PC-9 (cell line): ENCODE results near the gene PCSK9. TPM values are rescaled to one million over a fixed set of nuclear protein-coding genes. Genes with fewer than 3 reads are reported as not detected.

Source experiments
- BruUV-seq: library from RNA; stranded (reverse); fragments of 400-500 nt; replicated peaks from 2 replicates; lab custom pipeline; 2021; lab: Mats Ljungman, UMichigan
- CTCF ChIA-PET: fragments of 300-600 bp; sonication (Branson Sonifier 250); formaldehyde crosslinking; loops from one replicate; lab custom pipeline; 2022; ENCODE audit warnings: antibody characterized with exemption; lab: Charles Lee
- POLR2A ChIA-PET: fragments of 300-600 bp; sonication (Branson Sonifier 250); formaldehyde crosslinking; loops from one replicate; lab custom pipeline; 2022; ENCODE audit warnings: antibody characterized with exemption; ENCODE audit not compliant: unreplicated experiment; lab: Charles Lee
- DNase-seq, 2 experiments: peaks; one replicate each; pipeline versions ENCODE4 v3.0.0 to v3.0.0-alpha.2; 2015 to 2022; ENCODE audit warnings: mixed read lengths in 1 of 2
- H2AFZ ChIP-seq: fragments of 200-600 bp; sonication (generic); 2 replicates; pipeline ENCODE4 v1.8.1; 2017; ENCODE audit warnings: antibody characterized with exemption
- H3F3A ChIP-seq: fragments of 200-600 bp; sonication (generic); 2 replicates; pipeline ENCODE4 v1.8.1; 2017; ENCODE audit warnings: antibody characterized with exemption, mild to moderate bottlenecking, low read depth; ENCODE audit not compliant: insufficient read depth
- H3K27ac ChIP-seq: fragments of 200-600 bp; sonication (generic); 2 replicates; pipeline ENCODE4 v1.6.1; 2016; ENCODE audit warnings: mixed run types
- H3K27me3 ChIP-seq: fragments of 200-600 bp; sonication (generic); 2 replicates; pipeline ENCODE4 v1.6.1; 2016; ENCODE audit warnings: low read depth, mixed run types; ENCODE audit not compliant: insufficient read depth
- H3K36me3 ChIP-seq: fragments of 200-600 bp; sonication (generic); 2 replicates; pipeline ENCODE4 v1.6.1; 2016; ENCODE audit warnings: low read depth, mixed run types
- H3K4me1 ChIP-seq: fragments of 200-600 bp; sonication (generic); replicated peaks from 2 replicates; pipeline ENCODE4 v1.6.1; 2016; ENCODE audit warnings: mixed run types; ENCODE audit not compliant: insufficient read depth
- H3K4me2 ChIP-seq: fragments of 200-600 bp; sonication (generic); 2 replicates; pipeline ENCODE4 v1.6.1; 2017; ENCODE audit warnings: mixed run types
- H3K4me3 ChIP-seq: fragments of 200-600 bp; sonication (generic); 2 replicates; pipeline ENCODE4 v1.6.1; 2016; ENCODE audit warnings: mixed run types
- H3K79me2 ChIP-seq: fragments of 200-600 bp; sonication (generic); 2 replicates; pipeline ENCODE4 v1.6.1; 2017; ENCODE audit warnings: low read depth, mixed run types
- H3K9me2 ChIP-seq: fragments of 200-600 bp; sonication (generic); 2 replicates; pipeline ENCODE4 v1.8.1; 2017; ENCODE audit warnings: mild to moderate bottlenecking; ENCODE audit not compliant: insufficient read depth
- H3K9me3 ChIP-seq: fragments of 200-600 bp; sonication (generic); 2 replicates; pipeline ENCODE4 v1.8.1; 2016; ENCODE audit warnings: low read depth; ENCODE audit not compliant: insufficient read depth
- H4K20me1 ChIP-seq: fragments of 200-600 bp; sonication (generic); 2 replicates; pipeline ENCODE4 v1.8.1; 2017; ENCODE audit not compliant: insufficient read depth
- CTCF ChIP-seq: fragments of 200-600 bp; sonication (generic); conservative IDR thresholded peaks from 2 replicates; pipeline ENCODE4 v1.6.1; 2017; ENCODE audit warnings: mixed run types, antibody characterized with exemption, mild to moderate bottlenecking, moderate library complexity
- EZH2 ChIP-seq: fragments of 200-600 bp; sonication (generic); IDR thresholded peaks from 2 replicates; pipeline ENCODE4 v1.8.0; 2017; ENCODE audit warnings: antibody characterized with exemption, low read depth
- intact Hi-C: fragments of 100-400 bp; cut with micrococcal nuclease; formaldehyde crosslinking; loops from one replicate; pipeline ENCODE4 v1.10.0; 2022; ENCODE audit not compliant: unreplicated experiment
- total RNA-seq: library from RNA; stranded (reverse); gene quantifications from 2 replicates; pipeline ENCODE4 v1.2.3, GENCODE V29; 2021

Gene PCSK9
- total RNA-seq, 1 experiment from 2014 or later: 133 TPM

DNA sequence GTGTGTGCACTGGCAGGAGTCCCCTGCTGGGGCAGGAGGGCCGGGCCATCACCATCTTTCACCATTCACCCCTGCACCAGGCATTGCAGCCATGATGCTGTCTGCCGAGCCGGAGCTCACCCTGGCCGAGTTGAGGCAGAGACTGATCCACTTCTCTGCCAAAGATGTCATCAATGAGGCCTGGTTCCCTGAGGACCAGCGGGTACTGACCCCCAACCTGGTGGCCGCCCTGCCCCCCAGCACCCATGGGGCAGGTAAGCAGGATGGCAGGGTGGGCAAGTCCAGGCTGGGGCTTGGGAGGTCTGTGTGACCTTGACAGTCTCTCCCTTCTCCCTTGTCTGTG, 18.6 kb downstream of the PCSK9 start:
- H3K36me3 ChIP-seq: no peaks in the 10 kb centered on the region
- no peaks in the 10 kb centered on the region for H3K79me2 ChIP-seq
- no peaks in the 10 kb centered on the region for H4K20me1 ChIP-seq
- intact Hi-C loops: no loop called here
- BruUV-seq: no TSS peak
- no peaks in the 10 kb centered on the region for H3K4me1 ChIP-seq
- no peak overlapping the region for H3K4me3 ChIP-seq
- no peak overlapping the region for H2AFZ ChIP-seq
- TF ChIP-seq CTCF (no peak), EZH2 (no peak)
- no peaks in the 10 kb centered on the region for H3K27me3 ChIP-seq
- H3F3A ChIP-seq: no peaks in the 10 kb centered on the region
- H3K9me2 ChIP-seq: no peaks in the 10 kb centered on the region
- CTCF ChIA-PET: interaction anchor here (0.7 kb wide), 1 partner anchor 13 kb away, joined by 6 read pairs; no protein-coding TSS in a partner anchor
- DNase-seq: no peak
- H3K4me2 ChIP-seq: no peak overlapping the region
- H3K9me3 ChIP-seq: no peaks in the 10 kb centered on the region
- H3K27ac ChIP-seq: no peak overlapping the region
- POLR2A ChIA-PET: no interaction called here

DNA sequence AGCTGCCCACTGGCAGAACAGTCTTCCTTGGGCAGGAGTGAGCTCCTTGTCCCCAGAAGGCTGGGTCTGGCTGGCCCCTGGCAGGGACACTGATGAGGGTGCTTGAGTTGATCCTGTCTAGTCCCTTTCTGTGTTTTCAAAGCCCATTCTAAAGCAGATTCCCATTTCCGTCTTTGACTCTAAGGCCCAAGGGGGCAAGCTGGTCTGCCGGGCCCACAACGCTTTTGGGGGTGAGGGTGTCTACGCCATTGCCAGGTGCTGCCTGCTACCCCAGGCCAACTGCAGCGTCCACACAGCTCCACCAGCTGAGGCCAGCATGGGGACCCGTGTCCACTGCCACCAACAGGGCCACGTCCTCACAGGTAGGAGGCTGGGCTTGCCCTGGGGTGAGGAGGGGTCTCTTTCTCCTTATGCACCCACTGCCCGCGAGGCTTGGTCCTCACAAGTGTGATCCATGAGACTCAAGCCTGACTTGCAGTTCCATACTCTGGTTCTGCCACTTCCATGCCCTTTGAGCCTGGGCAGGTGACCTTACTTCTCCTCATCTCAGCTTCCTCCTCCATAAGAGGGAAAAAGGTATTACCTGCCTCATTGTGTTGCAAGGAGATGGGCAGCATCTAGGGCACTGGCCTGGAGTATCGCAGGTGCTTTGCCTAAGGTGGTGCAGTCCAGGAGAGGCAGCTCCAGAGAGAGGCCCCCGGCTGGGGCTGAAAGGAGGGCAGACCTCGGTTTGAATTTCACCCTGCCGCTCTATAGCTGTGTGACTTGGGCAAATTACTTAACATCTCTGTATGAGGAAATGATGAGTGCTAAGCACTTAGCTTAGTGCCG, 20.2 kb downstream of the PCSK9 start:
- intact Hi-C loops: no loop called here
- no peaks in the 10 kb centered on the region for H4K20me1 ChIP-seq
- no TSS peak for BruUV-seq
- H3K4me1 ChIP-seq: no peaks in the 10 kb centered on the region
- no peak overlapping the region for H3K4me3 ChIP-seq
- H3K4me2 ChIP-seq: no peak overlapping the region
- H3K79me2 ChIP-seq: no peaks in the 10 kb centered on the region
- no peaks in the 10 kb centered on the region for H3K9me3 ChIP-seq
- H3K27ac ChIP-seq: no peak overlapping the region
- no peak overlapping the region for H2AFZ ChIP-seq
- no peak for DNase-seq
- peaks cover 3% of the 10 kb centered on the region; the same call in 1 of the 2 replicates for H3F3A ChIP-seq
- ChIA-PET CTCF (no interaction called here), POLR2A (no interaction called here)
- H3K27me3 ChIP-seq: no peaks in the 10 kb centered on the region
- TF ChIP-seq EZH2 (no peak), CTCF (no peak)
- no peaks in the 10 kb centered on the region for H3K9me2 ChIP-seq
- no peaks in the 10 kb centered on the region for H3K36me3 ChIP-seq

DNA sequence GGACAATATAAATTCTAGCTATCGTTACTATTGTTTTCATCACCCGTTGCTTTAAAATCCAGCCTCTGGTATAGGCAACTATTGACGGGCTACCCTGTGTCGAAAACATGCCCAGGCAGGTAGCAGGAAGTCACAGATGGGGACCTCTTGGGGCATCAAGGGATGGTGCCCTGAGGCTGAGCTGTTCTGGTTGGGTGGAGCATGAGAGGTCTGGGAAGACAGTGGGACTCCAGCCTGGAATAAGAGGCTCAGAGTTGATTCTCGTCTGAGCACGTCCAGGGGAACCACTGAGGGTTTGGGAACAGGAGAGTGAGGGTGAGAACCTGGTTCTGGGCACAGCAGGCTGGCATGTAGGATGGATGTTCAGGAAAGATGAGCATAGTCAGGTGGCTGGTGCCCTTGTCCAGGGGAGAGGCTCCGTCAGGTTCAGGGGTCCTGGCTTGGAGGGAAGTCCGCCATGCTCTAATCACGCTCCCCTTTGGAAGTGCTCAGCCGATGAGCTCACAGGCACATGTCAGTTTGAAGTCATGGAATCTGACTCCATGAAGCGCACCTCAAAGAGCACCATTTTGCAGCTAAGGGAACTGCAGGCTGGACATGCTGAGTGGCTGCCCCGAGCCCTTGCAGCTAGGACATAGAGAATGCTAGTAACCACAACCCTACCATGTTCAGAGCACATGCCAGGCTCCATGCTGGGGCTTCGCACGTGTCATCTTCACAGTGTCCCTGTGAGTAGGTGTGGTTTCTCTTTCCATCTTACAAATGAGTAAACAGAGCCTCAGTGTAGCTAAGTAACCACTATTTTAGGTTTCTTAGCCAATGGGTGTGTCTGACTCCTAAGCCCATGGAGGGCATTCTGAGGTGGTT, 21.0 kb downstream of the PCSK9 start:
- Histone ChIP-seq H3K27ac (no peak overlapping the region), H3K27me3 (no peaks in the 10 kb centered on the region), H3K79me2 (no peaks in the 10 kb centered on the region), H3K4me2 (no peak overlapping the region), H4K20me1 (0 out of 2 replicates have a peak, but pooled peaks cover 3% of the 10 kb centered on the region), H3K9me2 (no peaks in the 10 kb centered on the region), H3K4me1 (no peaks in the 10 kb centered on the region; the same call in 1 of the 2 replicates), H3K4me3 (no peak overlapping the region), H3K9me3 (no peaks in the 10 kb centered on the region), H3F3A (peaks cover 4% of the 10 kb centered on the region; the same call in 1 of the 2 replicates), H3K36me3 (no peaks in the 10 kb centered on the region), H2AFZ (no peak overlapping the region)
- BruUV-seq: no TSS peak
- TF ChIP-seq CTCF: no peak
- TF ChIP-seq EZH2: no peak
- CTCF ChIA-PET: no interaction called here
- POLR2A ChIA-PET: no interaction called here
- DNase-seq: no peak
- intact Hi-C loops: no loop called here
